Urothelium cell line (cell line): ENCODE results near the gene EPB41.
"Not testable (repeated sequence)": the region's sequence is repeated elsewhere in the genome, so short reads cannot be mapped to it uniquely, and the experiment has no call there.

Experiments used
- DNase-seq: peaks from one replicate; pipeline ENCODE4 v3.0.0; 2011; ENCODE audit warnings: low spot score, mixed read lengths
- FAIRE-seq: peaks from 2 replicates; lab custom pipeline; 2011; peaks lifted over from hg19 to GRCh38; lab: Jason Lieb, UNC

The EPB41 gene

DNA sequence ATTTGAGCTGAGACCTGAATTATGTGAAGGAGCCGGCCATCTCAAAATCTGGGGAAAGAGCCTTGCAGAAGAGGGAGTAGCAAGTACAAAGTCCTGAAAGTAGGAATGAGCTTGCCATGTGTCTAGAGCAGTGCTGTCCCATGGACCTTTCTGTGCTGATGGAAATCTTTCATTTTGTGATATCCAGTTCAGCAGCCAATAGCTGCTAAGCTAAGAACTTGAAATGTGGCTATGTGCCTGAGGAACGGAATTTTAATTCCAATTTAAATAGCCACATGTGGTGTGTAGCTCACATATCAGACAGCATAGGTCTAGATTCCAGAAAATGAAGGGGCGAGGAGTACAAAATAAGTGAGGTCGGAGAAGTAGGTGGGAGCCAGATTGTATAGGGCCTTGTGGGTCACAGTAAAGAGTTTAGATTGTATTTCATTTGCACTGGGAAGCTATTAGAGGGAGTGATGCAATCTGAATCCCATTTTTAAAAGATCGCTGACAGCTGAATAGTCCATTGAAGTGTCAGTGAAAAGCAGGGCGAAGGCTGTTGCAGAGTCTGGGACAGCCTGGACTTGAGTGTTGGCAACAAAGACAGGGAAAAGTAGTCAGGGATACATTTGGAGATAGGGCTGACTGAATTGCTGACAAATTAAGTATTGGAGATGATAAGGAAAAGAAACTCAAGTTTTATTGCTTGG is 129.1 kb downstream of the EPB41 start:
- FAIRE-seq: no peak
- DNase-seq: no peak

DNA sequence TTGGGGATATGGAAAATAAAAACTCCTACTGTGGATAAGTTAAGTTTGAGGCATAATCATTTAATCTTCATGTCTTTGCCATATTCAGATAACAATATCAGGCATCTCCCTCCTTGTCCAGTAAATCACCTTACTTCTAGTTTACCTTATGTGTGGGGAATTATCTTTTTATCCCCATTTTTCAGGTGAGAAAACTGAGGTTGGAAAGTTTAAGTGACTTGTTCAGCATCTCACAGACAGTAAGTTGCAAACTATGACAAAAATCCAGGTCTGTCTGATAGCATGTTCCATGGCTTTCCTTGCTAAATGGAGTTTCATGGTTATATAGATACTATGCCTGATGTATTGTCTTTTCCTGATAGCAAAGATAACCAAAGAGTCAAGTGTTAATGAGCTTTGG is 129.6 kb downstream of the EPB41 start:
- DNase-seq (no peak), FAIRE-seq (no peak)

DNA sequence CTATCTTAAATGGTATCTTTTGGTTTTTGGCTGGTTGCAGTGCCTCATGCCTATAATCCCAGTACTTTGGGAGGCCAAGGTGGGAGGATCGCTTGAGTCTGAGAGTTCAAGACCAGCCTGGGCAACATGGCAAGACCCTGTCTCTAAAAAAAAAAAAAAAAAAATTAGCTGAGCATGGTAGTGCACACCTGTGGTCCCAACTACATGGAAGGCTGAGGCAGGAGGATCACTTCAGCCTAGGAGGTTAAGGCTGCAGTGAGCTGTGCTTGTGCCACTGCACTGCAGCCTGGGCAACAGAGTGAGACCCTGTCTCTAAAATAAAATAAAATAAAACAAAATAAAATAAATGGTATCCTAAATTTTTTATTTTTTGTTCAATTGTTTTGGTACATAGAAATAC is 131.3 kb downstream of the EPB41 start:
- not testable (repeated sequence) for FAIRE-seq, DNase-seq

GRCh38 chr1:29047142-29047541 is 132.8 kb downstream of the EPB41 start:
- no peak for FAIRE-seq
- no peak for DNase-seq

DNA sequence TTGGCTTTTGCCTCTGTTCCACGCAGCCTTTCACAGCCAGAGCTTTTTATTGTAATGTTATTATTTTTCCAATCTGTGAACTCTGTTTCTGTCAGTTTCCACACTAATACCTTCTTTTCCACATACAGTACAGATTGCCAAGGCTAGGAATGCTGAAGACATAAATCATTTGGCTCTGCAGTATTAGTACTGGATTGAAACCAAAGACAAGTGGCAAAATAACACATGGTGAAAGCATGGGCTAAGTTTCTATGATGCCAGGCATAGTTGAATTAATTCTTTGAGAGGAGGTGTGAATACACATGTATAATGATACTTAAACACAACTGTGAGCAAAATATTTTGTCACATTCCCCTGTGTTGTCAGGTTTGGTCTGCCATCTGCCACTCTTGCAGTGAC is 135.8 kb downstream of the EPB41 start:
- DNase-seq (no peak), FAIRE-seq (no peak)

GRCh38 chr1:29052100-29052499 is 137.7 kb downstream of the EPB41 start:
- no peak for DNase-seq
- no peak for FAIRE-seq

GRCh38 chr1:29052941-29053340 is 138.6 kb downstream of the EPB41 start:
- FAIRE-seq: no peak
- no peak for DNase-seq

- DNase-seq (no peak), FAIRE-seq (no peak)
Observed at GRCh38 chr1:29055160-29055559, 140.8 kb downstream of the EPB41 start.

- FAIRE-seq: no peak
Observed at GRCh38 chr1:29056256-29056655, 141.9 kb downstream of the EPB41 start.

GRCh38 chr1:29057700-29058099 is 143.3 kb downstream of the EPB41 start:
- no peak for FAIRE-seq

More at GRCh38 chr1:29056256-29056655, 141.9 kb downstream of the EPB41 start:
- DNase-seq: no peak

GRCh38 chr1:29062157-29062942 is 148.0 kb downstream of the EPB41 start:
- no peak for DNase-seq
- no peak for FAIRE-seq

More at GRCh38 chr1:29057700-29058099, 143.3 kb downstream of the EPB41 start:
- no peak for DNase-seq

DNA sequence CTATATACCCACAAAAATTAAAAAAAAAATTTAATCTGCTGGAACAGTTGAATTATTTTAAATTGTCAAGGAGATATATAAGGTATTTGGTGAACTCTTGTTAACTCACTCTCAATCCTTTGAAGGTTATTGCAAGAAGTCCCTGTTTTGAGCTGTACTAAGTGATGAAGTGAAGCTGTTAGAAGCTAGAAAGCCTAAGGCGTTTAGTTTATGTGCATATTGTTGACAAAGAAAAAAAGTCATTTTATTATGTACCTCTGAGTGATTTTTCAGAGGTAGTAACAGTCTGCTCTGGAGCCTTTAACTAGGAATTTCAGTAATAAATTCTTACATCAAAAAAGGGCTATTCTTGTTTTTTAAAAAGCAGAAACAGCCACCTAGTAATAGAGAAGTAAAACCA is 149.7 kb downstream of the EPB41 start:
- DNase-seq (no peak), FAIRE-seq (no peak)

DNA sequence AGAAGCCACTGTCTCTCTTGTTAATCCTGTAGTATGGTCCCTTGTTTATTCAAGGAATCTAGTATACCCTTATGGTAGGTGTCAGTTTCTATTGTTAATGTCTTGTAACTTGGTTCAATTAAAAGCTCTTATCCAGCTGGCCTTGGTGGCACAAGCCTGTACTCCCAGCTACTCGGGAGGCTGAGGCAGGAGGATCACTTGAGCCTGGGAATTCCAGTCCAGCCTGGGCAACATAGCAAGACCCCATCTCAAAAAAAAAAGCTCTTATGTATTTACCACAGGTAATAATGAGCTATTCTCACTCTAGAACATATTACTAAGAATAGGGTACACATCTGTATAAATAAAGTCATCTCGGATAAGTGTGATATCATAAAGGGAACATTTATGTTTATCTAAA is 162.8 kb downstream of the EPB41 start:
- no peak for FAIRE-seq
- no peak for DNase-seq

- FAIRE-seq, DNase-seq: not testable (repeated sequence)
Observed at GRCh38 chr1:29079916-29080629, 165.7 kb downstream of the EPB41 start.

DNA sequence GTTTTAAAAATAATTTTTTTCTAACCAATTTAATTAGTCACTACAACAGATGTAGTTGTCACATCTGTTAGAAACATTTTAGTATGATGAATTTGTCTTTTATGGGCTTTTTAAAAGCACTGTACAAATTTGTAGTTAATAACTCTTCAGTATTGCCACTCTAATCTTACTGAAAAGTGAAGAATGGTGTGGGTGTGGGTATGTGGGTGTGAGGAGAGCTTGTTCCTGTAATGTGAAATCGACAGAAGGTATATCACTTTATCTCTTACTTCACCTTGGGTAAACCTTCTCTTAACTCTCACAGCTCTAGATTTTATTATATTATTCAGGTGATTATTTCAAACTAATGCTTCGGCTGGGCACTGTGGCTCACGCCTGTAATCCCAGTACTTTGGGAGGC is 166.8 kb downstream of the EPB41 start:
- DNase-seq: no peak
- no peak for FAIRE-seq

DNA sequence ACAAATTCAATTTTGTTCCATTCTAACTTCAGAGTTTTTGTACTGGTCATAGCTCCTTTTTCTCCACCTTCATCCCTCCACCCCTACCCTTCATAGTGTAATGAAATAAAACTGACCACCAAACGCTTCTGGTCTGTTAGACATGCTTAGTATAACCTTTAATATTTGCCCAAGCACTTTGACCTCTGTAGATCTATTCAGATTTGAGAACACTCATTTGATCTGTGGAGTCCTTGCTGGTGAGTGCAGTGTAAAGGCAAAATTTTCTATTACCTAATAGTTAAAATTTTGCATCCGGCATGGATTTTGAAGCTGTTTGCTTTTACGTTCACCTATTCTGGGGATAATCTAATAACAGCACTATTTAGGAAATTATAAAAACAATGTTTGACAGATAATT is 168.2 kb downstream of the EPB41 start:
- DNase-seq: no peak
- no peak for FAIRE-seq

- no peak for FAIRE-seq
- no peak for DNase-seq
Observed at GRCh38 chr1:29083317-29084195, 169.2 kb downstream of the EPB41 start.

DNA sequence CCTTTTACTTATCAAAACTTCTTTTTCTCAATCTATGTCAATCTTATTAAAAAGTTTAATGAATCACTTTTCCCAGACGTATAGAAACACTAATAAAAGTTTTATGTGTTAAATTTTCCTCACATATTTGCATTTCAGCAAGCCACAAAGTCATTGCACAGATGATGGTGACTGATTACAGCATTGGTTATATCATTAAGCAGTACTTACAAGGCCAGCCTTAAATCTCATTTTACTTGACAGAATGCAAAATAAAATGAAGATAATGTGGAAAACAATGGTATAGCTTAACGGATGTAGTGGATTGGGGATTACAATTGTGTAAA is 169.8 kb downstream of the EPB41 start:
- no peak for DNase-seq
- no peak for FAIRE-seq

GRCh38 chr1:29090937-29091618 is 176.7 kb downstream of the EPB41 start:
- FAIRE-seq (no peak), DNase-seq (no peak)

- not testable (repeated sequence) for DNase-seq, FAIRE-seq
Observed at GRCh38 chr1:29092704-29093103, 178.3 kb downstream of the EPB41 start.
